ENCODE results near the gene STKLD1.
"Not testable (repeated sequence)": the region's sequence is repeated elsewhere in the genome, so short reads cannot be mapped to it uniquely, and the experiment has no call there.

The STKLD1 gene

DNA sequence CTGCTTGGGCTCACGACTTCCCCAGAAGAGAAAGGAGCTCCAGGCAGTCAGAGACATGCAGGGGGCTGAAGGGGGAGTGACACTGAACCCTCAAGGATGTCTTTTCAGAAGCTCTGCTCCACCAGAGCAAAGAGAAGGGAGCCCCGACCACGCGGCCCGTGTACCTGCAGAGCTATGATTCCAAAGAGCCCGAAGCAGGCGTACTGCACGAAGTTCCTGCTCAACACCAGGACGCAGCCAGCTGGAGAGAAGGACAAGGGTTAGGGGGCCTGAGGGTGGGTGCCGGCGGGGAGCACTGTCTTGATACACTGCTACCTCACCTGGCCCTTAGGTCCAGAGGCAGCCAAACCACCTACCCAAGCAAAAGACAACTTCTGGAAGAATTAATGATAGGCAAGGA is 9.7 kb upstream of the STKLD1 start:
- DNase-seq: no peak

DNA sequence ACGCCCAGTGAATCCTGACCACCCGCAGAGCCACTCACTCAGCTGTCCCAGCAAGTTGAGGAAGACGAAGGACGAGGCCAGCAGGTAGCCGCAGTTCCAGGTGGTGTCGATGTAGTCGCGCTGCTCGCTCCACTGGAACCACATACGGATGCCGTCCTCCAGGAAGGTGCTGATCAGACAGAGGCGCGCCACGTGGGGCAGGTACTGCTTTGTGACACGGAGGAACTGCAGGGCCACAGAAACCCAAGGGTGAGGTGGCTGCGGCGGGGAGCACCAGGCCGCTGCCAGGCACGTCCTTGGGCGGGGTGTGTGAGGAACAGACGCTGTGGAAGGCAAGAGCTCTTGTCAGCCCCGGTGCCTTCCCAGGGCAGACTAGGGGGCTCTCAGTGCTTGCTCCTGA is 8.9 kb upstream of the STKLD1 start:
- DNase-seq: no peak

DNA sequence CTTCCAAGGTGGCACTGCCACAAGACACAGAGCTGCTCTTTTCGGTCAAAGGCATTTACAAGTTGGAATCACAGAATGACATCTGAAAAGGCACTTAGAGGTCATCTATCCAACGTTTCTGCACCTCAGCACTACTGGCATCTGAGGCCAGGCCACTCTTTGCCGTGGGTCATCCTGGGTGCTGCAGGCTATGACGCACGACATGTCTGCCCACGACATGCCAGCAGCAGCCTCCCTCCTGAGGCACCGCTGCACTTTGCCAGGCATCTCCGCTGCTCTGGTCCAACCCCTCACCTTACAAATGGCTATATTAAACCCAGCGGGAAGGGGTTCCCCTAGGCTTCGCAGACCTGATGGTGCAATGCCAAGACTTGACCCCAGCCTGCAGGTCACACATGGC is 8.4 kb upstream of the STKLD1 start:
- DNase-seq: no peak

DNA sequence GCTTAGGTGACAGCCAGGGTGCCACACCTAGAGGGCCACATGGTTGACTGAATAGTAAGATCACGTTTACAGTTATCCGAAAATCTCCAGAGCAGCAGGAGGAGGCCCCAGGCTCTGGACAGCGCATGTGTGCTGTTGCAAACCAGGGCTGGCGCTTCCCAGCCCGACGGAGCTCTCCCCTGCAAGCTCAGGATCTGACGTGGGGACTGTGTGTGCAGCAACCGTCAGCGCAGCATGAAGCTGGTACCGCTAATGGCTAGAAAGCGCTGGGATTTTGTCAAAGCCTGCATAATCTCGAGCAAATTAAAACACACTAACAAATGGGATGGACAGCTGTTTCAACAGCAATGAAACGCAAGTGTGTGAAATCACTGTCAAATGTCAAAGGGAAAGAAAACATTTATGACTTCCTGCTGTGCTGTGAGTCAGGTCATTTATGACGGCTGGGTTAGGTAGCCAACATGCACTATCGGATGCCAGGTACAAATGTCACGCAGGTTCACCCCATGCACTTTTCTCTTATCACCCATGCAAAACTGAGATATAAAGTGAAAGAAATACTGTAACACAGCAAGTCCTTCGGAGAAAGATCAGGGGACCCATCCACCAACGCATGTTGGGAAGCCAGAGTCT is 7.8 kb upstream of the STKLD1 start:
- DNase-seq: no peak

DNA sequence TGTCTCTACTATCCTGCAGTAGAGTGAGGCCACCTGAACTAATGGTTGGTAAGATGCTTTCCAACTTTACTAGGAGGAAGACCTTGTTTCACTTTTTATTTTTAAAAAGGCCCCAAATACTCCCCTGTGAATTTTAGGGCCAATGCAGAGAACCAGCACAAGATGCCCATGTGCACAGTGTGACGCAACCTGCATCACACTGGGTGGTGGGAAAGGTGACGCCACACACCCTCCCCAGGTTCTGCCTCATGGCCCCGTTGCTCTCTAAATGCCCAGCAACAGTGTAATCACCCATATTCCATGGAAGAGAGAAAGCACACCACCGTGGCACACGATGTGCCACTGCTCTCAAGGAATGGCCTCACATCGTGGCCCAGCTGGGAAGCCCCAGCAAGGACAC is 6.7 kb upstream of the STKLD1 start:
- no peak for DNase-seq

DNA sequence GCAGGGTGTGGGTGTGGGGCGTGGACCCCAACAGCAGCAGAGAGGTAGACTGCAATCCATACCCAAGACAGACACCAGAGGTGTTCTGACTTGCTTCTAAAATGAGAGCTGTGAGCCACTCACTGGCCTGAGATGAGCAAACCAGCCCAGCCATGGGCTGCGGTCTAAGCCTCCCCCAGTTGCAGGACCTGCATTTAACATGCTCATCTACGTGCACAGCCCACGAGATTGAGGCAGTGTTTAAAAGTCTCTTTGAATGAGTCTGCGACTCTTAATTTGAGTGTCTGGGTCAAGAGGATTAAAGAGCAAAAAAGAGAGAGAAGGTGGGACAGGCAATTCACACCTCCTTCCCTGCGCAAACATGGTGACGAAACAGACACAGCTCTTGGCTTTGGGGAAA is 6.2 kb upstream of the STKLD1 start:
- no peak for DNase-seq

DNA sequence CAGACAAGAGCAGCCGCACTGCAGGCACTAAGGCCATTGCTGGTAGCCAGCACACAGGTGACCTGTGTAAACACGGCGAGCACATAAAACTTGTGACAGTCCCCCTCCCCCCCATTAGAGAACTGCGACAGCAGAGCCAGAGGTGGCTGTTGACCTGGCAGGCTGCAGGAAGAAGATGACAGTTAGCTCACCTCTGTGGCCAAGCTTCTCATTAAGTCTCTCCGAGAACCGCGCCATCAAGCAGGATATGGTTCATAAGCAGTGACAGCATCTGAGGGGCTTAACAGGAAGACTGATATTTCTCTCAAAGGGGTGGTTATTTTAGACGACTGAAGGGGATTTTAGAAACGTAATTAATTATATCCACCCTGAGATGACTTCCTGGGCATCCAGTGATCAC is 5.5 kb upstream of the STKLD1 start:
- peak; percentile 49 to 75 for DNase-seq

DNA sequence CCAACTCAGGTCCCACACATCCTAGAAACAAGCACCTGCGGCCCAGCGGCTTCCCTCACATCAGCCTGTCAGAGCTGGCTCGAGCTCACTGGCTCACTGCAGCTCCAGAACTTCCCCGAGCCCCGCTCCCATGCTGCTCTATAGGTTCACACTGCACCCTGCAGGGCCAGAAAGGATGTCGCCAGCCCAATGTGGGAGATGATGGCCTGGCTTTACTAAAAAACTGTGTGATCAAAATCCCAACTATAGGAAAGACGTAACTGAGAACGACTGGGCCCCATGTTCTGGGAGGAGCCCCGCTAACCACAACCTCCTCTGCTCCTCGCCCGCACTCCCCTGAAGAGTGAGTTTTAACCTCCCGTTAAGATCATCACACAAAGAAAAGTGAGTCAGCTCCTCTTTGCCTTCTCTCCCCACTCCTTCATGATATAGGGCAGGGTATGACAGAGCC is 4.9 kb upstream of the STKLD1 start:
- DNase-seq: peak; percentile 48 to 76

DNA sequence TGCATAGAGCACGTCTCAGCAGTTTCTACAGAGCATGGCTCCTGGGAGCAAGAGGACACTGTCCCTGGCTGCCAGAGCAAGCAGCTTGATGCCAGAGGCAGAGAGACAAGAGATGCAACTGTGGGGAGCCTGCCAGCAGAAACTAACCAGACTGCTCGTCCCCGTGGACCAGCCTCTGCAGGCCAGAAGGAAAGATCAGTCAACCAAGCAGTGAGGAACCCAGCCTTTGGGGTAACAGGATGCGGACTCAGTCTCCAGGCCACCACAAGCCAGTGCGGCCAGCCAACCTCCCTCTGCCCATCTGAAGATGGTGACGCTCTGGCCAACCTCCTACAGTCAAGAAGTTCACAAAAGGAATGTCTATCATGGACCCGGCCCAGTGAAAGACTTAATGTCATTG is 4.0 kb upstream of the STKLD1 start:
- no peak for DNase-seq

DNA sequence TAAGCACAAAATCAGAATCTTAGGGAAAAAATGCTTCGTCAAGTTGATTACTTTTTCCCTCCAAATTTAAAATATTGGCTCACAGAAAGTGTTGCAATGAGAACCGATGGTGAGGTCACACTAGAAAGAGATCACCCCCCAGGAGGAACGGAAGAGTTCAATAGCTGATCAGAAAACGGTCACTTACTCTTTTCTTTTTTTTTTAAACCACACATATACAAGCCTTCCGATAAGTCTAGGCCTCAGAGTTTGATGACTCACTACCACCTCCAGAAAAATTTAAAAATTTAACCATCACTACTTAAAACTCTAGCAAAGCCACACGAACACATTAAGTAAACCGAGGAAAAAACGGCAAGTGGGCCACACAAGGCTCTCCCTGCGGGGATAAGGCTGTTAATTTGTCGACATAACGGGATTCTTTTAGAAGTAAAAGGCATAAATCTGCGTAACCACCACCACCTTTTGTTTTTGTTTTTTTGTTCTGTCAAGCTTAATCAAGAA is 1.5 kb upstream of the STKLD1 start:
- DNase-seq: peak; percentile 45 to 71

DNA sequence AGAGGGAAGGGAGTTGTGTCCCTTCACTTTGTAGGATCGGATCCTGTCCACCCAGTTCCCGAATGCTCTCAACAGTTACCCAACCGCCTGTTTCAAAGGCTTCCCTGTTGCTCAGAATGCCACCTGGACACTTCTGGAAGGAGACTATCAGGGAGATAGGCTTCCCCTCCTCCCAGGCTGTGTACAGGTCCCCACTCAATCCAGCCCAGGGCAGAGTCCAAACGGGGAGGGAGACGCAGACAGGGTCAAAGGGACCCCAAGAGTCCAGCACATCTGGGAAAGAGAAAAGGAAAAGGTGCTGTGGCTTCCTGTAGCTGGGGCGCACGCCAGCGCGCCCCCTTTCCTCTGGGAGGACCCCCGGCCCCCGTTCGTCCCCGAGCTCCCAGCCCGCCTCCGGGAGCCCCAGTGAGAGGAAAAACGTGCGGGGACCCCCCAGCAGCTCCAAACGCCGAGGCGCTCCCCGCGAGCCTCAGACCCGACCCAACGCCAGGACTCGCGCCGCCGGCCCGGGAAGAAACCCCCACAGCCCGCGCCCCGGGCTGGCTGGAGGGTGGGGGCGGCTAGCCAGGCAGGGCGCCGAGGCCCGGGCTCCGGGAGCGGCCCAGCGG is 946 bp upstream of the STKLD1 start:
- DNase-seq: peak in 1 of 2 donors; percentile 26

DNA sequence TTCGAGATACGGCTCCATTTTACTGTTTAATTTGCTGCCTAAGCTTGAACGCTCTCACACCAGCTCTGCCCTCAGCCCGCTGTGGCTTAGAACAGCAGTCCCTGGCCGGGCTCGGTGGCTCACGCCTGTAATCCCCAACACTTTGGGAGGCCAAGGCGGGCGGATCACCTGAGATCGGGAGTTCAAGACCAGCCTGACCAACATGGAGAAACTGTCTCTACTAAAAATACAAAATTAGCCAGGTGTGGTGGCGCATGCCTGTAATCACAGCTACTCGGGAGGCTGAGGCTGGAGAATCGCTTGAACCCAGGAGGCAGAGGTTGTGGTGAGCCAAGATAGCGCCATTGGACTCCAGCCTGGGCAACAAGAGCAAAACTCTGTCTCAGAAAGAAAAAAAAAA is 1.1 kb downstream of the STKLD1 start:
- DNase-seq: not testable (repeated sequence)

DNA sequence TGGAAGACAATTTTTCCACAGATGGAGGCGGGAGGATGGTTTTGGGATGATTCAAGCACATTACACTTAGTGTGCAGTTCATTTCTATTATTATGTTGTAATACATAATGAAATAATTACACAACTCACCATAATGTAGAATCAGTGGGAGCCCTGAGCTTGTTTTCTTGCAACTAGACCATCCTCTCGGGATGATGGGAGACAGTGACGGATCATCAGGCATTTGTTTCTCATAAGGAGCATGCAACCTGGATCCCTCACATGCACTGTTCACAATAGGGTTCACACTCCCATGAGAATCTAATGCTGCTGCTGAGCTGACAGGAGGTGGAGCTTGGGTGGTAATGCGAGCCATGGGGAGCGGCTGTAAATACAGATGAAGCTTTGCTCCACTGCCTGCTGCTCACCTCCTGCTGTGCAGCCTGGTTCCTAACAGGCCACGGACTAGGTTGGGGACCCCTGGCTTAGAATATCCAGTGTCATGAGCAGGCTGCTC is 1.6 kb downstream of the STKLD1 start:
- no peak for DNase-seq

DNA sequence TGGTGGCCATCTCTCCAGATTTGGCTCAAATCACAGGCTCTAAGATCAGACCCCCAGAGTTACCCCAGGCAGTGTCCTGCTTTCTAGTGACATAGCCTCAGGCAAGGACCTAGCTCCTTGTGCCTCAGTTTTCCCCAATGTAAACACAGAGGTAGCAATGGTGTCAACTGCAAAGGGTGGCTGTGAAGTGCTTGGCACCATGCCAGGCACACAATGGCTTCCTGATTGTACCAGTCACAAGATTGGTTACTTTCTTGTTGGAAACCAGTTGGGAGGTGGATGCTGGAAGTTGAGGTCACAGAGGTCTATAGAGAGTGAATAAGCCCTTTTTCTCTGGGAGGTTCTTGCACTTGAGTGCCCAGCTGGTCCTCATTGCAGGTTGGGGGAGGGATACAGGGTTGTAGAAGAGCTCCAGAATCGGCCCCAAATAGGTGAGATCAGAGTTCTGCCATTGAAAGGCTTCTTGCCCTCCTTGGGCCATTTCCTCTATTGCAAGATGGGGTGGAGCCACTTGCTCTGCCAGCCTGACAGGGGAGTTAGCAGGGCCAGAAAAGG is 2.3 kb downstream of the STKLD1 start:
- DNase-seq: no peak

DNA sequence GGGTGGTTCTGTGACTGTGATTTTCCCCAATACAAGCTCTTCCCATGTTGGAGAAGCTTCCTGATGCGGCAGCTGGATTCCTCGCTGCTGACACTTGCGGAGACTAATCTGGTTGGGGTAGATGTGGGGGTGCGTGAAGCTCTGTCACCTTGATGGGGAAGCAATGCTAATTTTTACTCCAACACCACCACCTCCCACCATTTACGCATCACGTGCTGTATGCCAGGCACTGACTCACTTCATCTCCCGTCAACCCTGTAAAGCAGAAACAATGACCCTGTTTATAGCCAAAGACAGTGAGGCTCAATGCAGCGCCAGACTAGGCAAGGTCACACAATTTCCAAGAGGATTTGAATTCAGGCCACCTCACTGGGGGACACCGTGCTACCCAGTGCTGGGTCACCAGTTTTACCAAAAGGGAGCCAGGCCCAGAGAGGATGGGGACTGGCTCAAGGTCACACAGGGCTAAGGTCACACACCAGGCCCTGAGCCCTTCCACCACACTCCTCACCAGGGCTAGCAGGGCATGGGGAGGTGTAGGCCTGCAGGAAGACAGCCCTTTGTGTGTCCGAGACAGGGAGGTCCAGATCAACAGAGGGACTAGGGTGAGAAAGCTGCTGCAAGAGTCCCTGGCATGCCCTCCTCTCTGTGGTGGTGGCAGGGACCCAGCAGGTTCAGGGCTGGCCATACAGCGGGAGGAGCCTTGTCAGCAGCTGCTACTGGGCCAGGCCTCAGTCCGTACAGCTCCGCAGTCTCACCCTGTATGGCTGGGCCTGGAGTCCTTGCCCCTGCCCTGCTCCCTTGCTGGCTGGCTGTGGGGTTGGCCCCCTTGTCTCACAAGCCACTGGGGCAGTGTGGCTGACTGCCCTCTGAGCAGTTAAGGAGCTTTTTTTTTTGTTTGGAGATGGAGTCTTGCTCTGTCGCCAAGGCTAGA is 3.3 kb downstream of the STKLD1 start:
- DNase-seq: no peak

DNA sequence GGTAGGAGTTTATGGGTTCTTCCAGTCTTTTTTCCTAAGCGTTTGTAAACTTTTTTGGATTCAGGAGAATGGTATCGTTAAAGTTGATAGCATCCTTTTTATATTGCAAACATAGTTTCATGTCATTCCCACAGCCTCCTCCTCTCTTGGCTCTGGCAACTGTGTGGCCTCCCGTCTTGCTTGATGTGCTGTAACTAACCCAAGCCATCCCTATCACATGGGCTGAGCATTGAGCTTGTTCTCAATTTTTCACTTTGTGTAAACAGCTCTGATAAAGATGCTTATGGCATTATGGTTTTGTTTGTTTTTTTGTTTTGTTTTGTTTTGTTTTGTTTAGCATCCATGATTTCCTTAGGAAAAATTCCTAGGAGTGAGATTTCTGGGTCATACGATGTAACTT is 4.6 kb downstream of the STKLD1 start:
- no peak for DNase-seq

DNA sequence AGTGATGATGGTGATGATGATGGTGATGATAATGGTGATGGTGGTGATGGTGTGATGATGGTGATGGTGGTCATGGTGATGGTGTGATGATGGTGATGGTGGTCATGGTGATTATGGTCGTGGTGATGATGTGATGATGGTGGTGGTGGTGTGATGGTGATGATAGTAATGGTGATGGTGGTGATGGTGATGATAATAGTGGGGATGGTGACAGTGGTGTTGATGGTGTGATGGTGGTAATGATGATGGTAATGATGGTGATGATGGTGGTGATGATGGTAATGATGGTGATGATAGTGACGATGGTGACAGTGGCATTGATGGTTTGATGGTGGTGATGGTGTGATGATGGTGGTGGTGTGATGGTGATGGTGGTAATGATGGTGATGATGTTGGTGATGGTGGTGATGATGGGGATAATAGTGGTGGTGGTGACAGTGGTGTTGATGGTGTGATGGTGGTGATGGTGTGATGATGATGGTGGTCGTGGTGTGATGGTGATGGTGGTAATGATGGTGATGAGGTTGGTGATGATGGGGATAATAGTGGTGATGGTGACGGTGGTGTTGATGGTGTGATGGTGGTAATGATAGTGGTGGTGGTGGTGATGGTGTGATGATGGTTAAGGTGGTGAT is 6.5 kb downstream of the STKLD1 start:
- DNase-seq: no peak

DNA sequence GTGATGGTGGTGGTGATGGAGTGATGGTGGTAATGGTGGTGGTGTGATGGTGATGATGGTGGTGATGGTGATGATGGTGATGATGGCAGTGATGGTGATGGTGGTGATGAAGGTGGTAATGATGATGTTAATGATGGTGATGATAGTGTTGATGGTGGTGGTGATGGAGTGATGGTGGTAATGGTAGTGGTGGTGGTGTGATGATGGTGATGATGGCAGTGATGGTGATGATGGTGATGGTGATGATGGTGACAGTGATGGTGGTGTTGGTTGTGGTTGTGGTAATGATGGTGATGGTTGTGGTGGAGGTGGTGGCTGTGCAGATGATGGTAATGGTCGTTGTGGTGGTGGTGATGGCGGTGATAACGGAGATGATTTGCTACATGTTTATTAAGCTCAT is 7.3 kb downstream of the STKLD1 start:
- no peak for DNase-seq

DNA sequence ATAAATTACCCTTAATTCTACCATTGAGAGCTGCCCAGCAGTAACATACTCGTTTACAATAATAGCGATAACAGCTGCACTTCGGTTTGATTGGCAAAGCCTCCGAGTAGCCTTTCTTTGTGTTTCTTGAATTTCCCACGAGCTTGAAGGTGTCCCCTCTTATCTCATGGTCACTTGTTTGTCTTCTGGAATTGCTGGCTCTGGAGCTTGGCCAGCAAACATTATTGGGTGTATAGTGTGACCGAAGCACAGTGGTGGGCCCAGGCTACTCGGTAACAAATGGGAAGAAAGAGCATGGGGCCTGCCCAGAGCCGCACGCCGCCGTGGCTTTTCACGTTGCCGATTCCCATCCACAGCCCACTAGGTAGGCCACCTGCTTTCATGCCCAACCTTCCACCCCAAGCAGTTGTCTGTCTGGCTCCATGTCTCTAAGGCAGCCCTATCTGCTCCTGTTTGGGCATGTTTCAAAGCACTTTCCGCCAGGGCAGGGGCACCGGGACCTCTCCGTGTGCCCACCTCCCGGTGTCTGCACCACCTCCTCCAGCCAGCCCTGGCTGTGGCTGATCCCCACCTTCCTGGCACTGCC is 8.7 kb downstream of the STKLD1 start:
- no peak for DNase-seq

DNA sequence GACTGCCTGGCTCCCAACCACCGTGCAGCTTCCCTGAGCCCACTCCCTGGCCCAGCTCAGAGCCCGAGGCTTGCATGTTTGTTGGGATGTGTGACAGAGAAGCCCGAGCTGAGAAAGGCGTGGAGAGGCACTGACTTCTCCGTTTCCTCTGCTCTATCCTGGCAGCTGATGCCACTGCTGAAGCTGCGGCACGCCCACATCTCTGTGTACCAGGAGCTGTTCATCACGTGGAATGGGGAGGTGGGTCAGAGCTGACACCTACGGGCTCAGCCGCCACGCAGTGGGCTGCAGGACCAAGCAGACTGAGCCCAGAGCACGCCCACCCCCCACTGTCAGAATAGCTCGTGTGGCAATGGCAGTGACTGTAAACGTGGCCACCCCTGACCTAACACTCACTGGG is 9.3 kb downstream of the STKLD1 start:
- no peak for DNase-seq

DNA sequence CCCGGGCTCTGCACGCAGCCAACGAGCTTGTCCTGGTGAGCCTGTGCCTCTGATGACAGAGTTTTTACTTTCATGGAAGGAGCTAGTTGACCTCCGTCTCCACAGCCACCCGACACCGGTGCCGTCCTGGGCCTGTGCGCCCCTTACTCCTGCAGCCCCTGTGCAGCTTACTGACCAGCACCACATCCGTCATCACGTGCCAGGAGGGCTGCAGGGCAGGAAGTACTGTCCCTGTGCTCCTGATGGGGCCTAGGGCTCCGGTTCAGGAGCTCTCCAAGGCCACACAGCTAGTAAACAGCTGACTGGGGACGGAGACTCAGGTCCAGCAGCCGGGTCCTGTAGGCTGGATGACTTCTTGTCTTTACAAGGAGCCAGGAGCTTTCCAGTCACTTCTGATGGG is 10.2 kb downstream of the STKLD1 start:
- no peak for DNase-seq

DNA sequence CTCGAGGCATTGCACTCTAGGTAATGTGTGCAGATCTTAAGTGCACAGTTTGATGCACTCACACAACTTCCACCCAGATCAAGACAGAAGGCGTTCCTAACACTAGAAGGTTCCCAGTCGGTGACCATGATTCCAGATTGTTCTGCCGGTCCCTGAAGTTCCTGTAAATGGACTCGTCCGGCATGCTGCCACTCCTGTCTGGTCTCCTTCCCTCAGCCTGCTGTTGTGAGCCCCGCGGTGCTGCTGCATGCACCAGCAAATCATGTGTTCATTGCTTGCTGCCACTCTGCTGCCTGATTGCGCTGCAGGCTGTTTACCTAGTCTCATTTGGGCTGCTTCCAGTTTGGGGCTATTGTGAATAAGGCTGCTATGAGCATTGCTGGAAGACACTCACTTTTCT is 11.5 kb downstream of the STKLD1 start:
- no peak for DNase-seq

All from CD4-positive, alpha-beta T cell treated with Interferon alpha-2 for 1 hour (primary cell).